ENCODE measurements around the gene TRAPPC3L. TPM values are rescaled to one million over a fixed set of nuclear protein-coding genes. Genes with fewer than 3 reads are reported as not detected.

Gene TRAPPC3L
- not detected for total RNA-seq
- long read RNA-seq, result 0 reads

- no peaks in the 10 kb centered on the region for H3K36me3 ChIP-seq
- H3K27ac ChIP-seq (replicated peaks), result no peak within 1 kb of the TSS
- H3K4me3 ChIP-seq, result no peak within 1 kb of the TSS
- no peak for TF ChIP-seq CTCF (IDR thresholded peaks at IDR 0.05; ENCODE audit: borderline replicate concordance)
- H3K4me1 ChIP-seq, result no peaks in the 10 kb centered on the region
- DNase-seq, result no peak
- intact Hi-C loops (cut with micrococcal nuclease), result no loop called here
- H3K27me3 ChIP-seq (ENCODE audit: low read depth), result peaks cover 3% of the 10 kb centered on the region
- H3K9me3 ChIP-seq (replicated peaks), result no peaks in the 10 kb centered on the region
These were observed at the start of gene TRAPPC3L for GRCh38 chr6:116545651-116546050. TRAPPC3L (minus strand) TSS chr6:116545684; CDS start chr6:116545514, 170 bp downstream.

GRCh38 chr6:116595247-116595646 lies 49.8 kb upstream of the TRAPPC3L start:
- no peaks in the 10 kb centered on the region for H3K9me3 ChIP-seq (replicated peaks)
- H3K27me3 ChIP-seq (ENCODE audit: low read depth), result no peaks in the 10 kb centered on the region
- no peak for DNase-seq
- H3K27ac ChIP-seq (replicated peaks), result no peak overlapping the region
- H3K36me3 ChIP-seq, result peaks cover 85% of the 10 kb centered on the region
- H3K4me1 ChIP-seq, result no peaks in the 10 kb centered on the region
- intact Hi-C loops (cut with micrococcal nuclease), result no loop called here
- no peak overlapping the region for H3K4me3 ChIP-seq
- TF ChIP-seq CTCF (IDR thresholded peaks at IDR 0.05; ENCODE audit: borderline replicate concordance), result no peak

GRCh38 chr6:116586738-116587137 lies 41.3 kb upstream of the TRAPPC3L start:
- no peak for TF ChIP-seq CTCF (IDR thresholded peaks at IDR 0.05; ENCODE audit: borderline replicate concordance)
- Histone ChIP-seq H3K4me1 (no peaks in the 10 kb centered on the region), H3K36me3 (peaks cover 76% of the 10 kb centered on the region), H3K27ac (replicated peaks) (no peak overlapping the region), H3K9me3 (replicated peaks) (no peaks in the 10 kb centered on the region), H3K27me3 (ENCODE audit: low read depth) (no peaks in the 10 kb centered on the region), H3K4me3 (no peak overlapping the region)
- intact Hi-C loops (cut with micrococcal nuclease), result no loop called here
- DNase-seq, result no peak

- intact Hi-C loops (cut with micrococcal nuclease), result no loop called here
- no peaks in the 10 kb centered on the region for H3K9me3 ChIP-seq (replicated peaks)
- DNase-seq, result no peak
- H3K27me3 ChIP-seq (ENCODE audit: low read depth), result no peaks in the 10 kb centered on the region
- H3K4me1 ChIP-seq, result no peaks in the 10 kb centered on the region
- peaks cover 76% of the 10 kb centered on the region for H3K36me3 ChIP-seq
- H3K4me3 ChIP-seq, result no peak overlapping the region
- no peak for TF ChIP-seq CTCF (IDR thresholded peaks at IDR 0.05; ENCODE audit: borderline replicate concordance)
- H3K27ac ChIP-seq (replicated peaks), result no peak overlapping the region
These were observed 40.8 kb upstream of the TRAPPC3L start for GRCh38 chr6:116586276-116586675.

GRCh38 chr6:116580198-116580597 lies 34.7 kb upstream of the TRAPPC3L start:
- Histone ChIP-seq H3K27me3 (ENCODE audit: low read depth) (no peaks in the 10 kb centered on the region), H3K4me1 (peaks cover 39% of the 10 kb centered on the region), H3K27ac (replicated peaks) (no peak overlapping the region), H3K36me3 (peaks cover 64% of the 10 kb centered on the region), H3K4me3 (no peak overlapping the region), H3K9me3 (replicated peaks) (no peaks in the 10 kb centered on the region)
- no peak for DNase-seq
- no peak for TF ChIP-seq CTCF (IDR thresholded peaks at IDR 0.05; ENCODE audit: borderline replicate concordance)
- intact Hi-C loops (cut with micrococcal nuclease), result no loop called here

- no peak overlapping the region for H3K27ac ChIP-seq (replicated peaks)
- no peaks in the 10 kb centered on the region for H3K9me3 ChIP-seq (replicated peaks)
- H3K4me3 ChIP-seq, result no peak overlapping the region
- peaks cover 58% of the 10 kb centered on the region for H3K36me3 ChIP-seq
- H3K4me1 ChIP-seq, result peaks cover 47% of the 10 kb centered on the region
- intact Hi-C loops (cut with micrococcal nuclease), result no loop called here
- no peaks in the 10 kb centered on the region for H3K27me3 ChIP-seq (ENCODE audit: low read depth)
- no peak for TF ChIP-seq CTCF (IDR thresholded peaks at IDR 0.05; ENCODE audit: borderline replicate concordance)
- DNase-seq, result no peak
These were observed 33.7 kb upstream of the TRAPPC3L start for GRCh38 chr6:116579143-116579542.
